Stimulated activated effector memory CD8-positive, alpha-beta T cell treated with anti-CD3 and anti-CD28 coated beads, Interleukin-12 subunit alpha, Interleukin-12 subunit beta, amount 100 ng/mL, for 72 hours (primary cell): ENCODE results near the gene DNAJC5.
"Not testable (repeated sequence)": the region's sequence is repeated elsewhere in the genome, so short reads cannot be mapped to it uniquely, and the experiment has no call there.

Experiments used
- ATAC-seq: fragments of 150-1000 bp; cut with Tn5 transposase; 2 replicates; pipeline ENCODE4 v1.10.0; 2021
- DNase-seq, 2 donors: peaks; one replicate each; pipeline ENCODE4 v3.0.0; 2021 to 2022; ENCODE audit warnings: low spot score in 2 of 2
- H3K27ac Mint-ChIP-seq: one replicate; pipeline ENCODE4 v1.8.0; 2022; ENCODE audit warnings: mild to moderate bottlenecking, mixed read lengths
- H3K36me3 Mint-ChIP-seq: one replicate; pipeline ENCODE4 v1.8.0; 2022; ENCODE audit warnings: mild to moderate bottlenecking, mixed read lengths
- H3K4me1 Mint-ChIP-seq: one replicate; pipeline ENCODE4 v1.8.0; 2022; ENCODE audit warnings: mixed read lengths
- H3K4me3 Mint-ChIP-seq: one replicate; pipeline ENCODE4 v1.8.0; 2022; ENCODE audit warnings: mild to moderate bottlenecking, mixed read lengths
- H3K9me3 Mint-ChIP-seq: one replicate; pipeline ENCODE4 v1.8.0; 2022; ENCODE audit warnings: mixed read lengths

DNAJC5 gene

GRCh38 chr20:63957004-63957689 is 62.2 kb downstream of the DNAJC5 start:
- Mint-ChIP-seq H3K27ac (peak overlapping the region; percentile 87), H3K4me1 (peaks cover 35% of the 10 kb centered on the region), H3K9me3 (no peaks in the 10 kb centered on the region), H3K36me3 (peaks cover 35% of the 10 kb centered on the region), H3K4me3 (peak overlapping the region; percentile 74)
- DNase-seq (peak; percentile 50 to 84), ATAC-seq (peak; percentile 54)

GRCh38 chr20:63957690-63958441 is 62.9 kb downstream of the DNAJC5 start:
- no peak for ATAC-seq
- DNase-seq: no peak
- H3K4me3 Mint-ChIP-seq: peak overlapping the region; percentile 74
- H3K9me3 Mint-ChIP-seq: no peaks in the 10 kb centered on the region
- H3K36me3 Mint-ChIP-seq: peaks cover 39% of the 10 kb centered on the region
- peaks cover 32% of the 10 kb centered on the region for H3K4me1 Mint-ChIP-seq
- H3K27ac Mint-ChIP-seq: peak overlapping the region; percentile 87

DNA sequence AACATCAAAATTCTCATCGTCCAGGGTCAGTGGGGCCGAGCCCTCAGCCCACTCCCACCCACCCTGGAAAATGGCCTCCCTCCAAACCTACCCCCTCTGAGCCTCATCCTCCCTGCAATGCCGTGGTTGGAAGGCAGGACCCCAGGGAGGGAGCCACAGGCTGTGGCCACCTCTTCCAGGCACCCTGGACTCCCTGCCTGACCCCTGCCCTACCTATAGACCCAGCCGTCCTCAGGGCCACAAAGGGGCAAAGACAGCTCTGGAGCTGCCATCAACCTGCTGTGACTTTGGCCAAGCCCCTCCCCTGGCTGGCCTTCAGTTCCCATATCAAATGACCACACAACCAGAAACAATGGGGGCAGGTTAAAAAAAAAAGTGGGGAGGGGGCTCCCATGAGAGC is 63.5 kb downstream of the DNAJC5 start:
- no peak for ATAC-seq
- Mint-ChIP-seq H3K27ac (peak overlapping the region; percentile 87), H3K36me3 (peaks cover 34% of the 10 kb centered on the region), H3K4me1 (peaks cover 25% of the 10 kb centered on the region), H3K4me3 (peak overlapping the region; percentile 74), H3K9me3 (no peaks in the 10 kb centered on the region)
- DNase-seq: no peak

GRCh38 chr20:63958964-63959698 is 64.2 kb downstream of the DNAJC5 start:
- H3K4me1 Mint-ChIP-seq: peaks cover 19% of the 10 kb centered on the region
- H3K9me3 Mint-ChIP-seq: no peaks in the 10 kb centered on the region
- DNase-seq (no peak), ATAC-seq (no peak)
- H3K4me3 Mint-ChIP-seq: no peak overlapping the region
- H3K36me3 Mint-ChIP-seq: peaks cover 27% of the 10 kb centered on the region
- no peak overlapping the region for H3K27ac Mint-ChIP-seq

DNA sequence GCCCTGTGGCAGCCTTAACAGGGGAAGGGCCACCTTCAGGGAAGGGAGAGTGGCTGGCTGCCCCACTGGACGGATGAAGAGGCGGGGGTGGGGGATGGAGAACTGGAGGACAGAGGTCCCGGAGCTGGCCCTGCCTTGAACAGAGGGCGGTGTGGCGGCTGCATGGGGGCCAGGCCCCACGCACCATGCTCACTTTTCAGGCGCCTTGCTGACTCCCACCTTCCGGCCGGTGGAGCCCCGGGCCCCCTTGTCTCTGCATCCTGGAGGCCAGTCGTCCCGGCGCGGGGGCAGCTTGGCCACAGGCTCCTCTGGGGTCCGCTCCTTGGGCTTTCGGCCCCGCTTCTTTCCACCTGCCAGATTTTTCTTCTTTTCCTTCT is 64.8 kb downstream of the DNAJC5 start:
- no peak for DNase-seq
- no peak for ATAC-seq
- Mint-ChIP-seq H3K4me3 (no peak overlapping the region), H3K9me3 (no peaks in the 10 kb centered on the region), H3K4me1 (peaks cover 13% of the 10 kb centered on the region), H3K36me3 (peaks cover 22% of the 10 kb centered on the region), H3K27ac (no peak overlapping the region)

DNA sequence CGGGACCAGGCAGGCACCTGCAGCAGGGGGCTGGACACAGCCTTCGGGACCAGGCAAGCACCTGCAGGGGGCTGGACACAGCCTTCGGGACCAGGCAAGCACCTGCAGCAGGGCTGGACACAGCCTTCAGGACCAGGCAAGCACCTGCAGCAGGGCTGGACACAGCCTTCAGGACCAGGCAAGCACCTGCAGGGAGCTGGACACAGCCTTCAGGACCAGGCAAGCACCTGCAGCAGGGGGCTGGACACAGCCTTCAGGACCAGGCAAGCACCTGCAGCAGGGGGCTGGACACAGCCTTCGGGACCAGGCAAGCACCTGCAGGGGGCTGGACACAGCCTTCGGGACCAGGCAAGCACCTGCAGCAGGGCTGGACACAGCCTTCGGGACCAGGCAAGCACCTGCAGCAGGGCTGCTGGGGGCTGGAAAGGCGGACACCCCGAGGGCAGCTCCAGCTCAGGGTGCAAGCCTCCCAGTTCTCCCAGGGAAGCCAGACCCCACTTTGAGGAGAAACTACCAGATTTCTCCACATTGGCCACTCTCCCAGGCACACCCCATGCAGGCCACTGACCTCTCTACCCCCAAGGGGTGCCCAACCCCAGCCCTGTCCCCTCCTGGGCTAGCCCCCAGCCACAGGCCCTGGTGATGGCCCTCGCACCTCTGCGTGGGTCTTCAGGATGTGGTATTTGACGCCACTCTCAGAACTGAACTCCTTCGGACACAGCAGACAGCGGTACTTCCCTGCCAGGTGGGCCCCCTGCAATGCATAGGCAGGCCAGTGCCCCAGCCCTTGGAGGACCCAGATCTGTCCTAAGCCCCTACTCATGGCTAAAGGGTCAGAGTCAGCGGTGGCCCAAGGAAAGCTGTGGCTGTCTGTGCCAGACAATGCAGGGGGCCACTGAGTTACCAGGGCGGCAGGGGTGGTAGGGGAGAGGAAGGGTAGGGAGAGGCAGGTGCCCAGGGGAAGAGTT is 66.0 kb downstream of the DNAJC5 start:
- not testable (repeated sequence) for ATAC-seq, DNase-seq, H3K9me3 Mint-ChIP-seq, H3K4me3 Mint-ChIP-seq, H3K27ac Mint-ChIP-seq
- Mint-ChIP-seq H3K4me1 (peaks cover 13% of the 10 kb centered on the region), H3K36me3 (peaks cover 19% of the 10 kb centered on the region)

GRCh38 chr20:63961664-63962425 is 66.9 kb downstream of the DNAJC5 start:
- Mint-ChIP-seq H3K9me3 (peaks cover 2% of the 10 kb centered on the region), H3K4me3 (no peak overlapping the region), H3K27ac (peak overlapping the region; percentile 21), H3K4me1 (peaks cover 13% of the 10 kb centered on the region), H3K36me3 (peaks cover 18% of the 10 kb centered on the region)
- DNase-seq (no peak), ATAC-seq (no peak)

DNA sequence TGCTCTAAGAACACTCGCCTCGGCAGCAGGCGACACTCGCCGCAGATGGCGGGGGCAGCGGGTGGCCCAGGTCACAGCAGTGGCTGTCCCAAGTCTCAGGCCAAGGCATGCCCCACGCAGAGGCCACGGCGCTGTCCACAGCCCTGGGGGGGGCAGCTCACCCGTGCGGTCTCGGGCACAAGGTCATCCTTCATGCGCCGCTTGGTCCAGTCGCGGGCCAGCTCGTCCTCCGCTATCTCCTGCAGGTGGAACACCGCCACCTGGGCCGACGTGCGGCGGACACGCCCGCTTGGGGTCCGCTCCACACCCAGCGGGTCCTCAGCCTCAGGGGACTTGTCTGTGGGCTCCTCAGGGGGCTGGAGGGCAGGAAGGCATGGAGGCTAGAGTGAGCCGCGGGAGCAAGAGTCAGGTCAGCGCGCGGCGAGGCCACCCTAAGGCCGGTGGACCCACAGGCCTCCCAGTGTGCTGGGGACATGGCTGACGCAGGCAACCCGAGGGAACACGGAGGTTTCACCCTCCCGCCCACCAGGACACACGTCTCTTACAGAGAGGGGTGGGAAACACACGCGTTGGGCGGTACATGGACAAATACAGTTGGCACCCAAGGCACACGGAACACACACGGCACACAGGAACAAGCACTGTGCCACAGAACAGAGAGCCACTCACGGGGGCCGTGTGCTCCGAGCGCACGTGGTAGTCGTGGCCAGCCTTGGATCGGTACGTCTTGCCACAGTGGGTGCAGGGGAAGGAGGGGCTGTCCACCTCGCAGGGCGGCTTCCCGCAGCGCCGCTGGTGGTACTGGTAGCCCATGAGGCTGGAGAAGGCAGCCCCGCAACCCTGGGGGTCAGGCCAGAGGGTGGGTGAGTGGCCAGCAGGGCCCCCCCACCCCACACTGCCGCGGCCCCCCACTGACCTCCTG is 67.8 kb downstream of the DNAJC5 start:
- peak overlapping the region; percentile 21 for H3K27ac Mint-ChIP-seq

GRCh38 chr20:63963348-63963741 is 68.4 kb downstream of the DNAJC5 start:
- ATAC-seq: no peak
- Mint-ChIP-seq H3K4me1 (peaks cover 1% of the 10 kb centered on the region), H3K27ac (no peak overlapping the region), H3K36me3 (peaks cover 15% of the 10 kb centered on the region), H3K9me3 (peaks cover 2% of the 10 kb centered on the region), H3K4me3 (no peak overlapping the region)
- no peak for DNase-seq

More for the DNA sequence above, 67.8 kb downstream of the DNAJC5 start:
- Mint-ChIP-seq H3K4me3 (no peak overlapping the region), H3K4me1 (peaks cover 5% of the 10 kb centered on the region), H3K36me3 (peaks cover 13% of the 10 kb centered on the region), H3K9me3 (peaks cover 2% of the 10 kb centered on the region)
- no peak for DNase-seq
- ATAC-seq: no peak

DNA sequence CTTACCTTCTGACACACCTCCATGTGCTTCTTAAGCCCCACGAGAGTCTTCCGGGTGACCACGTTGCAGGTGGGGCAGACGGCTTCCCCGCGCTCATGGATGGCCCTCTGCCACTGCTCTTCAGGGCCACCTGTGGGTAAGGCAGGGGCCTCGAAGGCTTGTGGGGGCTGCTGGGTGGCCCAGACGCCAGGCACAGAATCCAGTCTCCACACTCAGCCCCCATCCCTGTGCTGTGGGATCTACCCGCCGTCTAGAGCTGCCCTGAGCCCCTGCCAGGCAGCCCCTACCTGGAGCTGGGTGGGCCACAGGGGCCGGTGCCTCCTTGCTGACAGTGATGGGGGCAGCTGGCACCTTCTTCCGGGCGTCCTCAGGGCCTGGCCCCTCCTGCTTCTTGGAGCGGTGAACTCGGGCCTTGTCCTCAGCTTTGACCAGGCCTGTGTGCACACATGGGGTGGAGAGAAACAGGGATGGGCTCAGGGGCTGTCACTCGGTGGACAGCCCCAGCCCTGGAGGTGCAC is 68.9 kb downstream of the DNAJC5 start:
- Mint-ChIP-seq H3K4me3 (no peak overlapping the region), H3K4me1 (peaks cover 6% of the 10 kb centered on the region), H3K27ac (no peak overlapping the region), H3K9me3 (peaks cover 2% of the 10 kb centered on the region), H3K36me3 (peaks cover 20% of the 10 kb centered on the region)
- ATAC-seq (no peak), DNase-seq (no peak)

DNA sequence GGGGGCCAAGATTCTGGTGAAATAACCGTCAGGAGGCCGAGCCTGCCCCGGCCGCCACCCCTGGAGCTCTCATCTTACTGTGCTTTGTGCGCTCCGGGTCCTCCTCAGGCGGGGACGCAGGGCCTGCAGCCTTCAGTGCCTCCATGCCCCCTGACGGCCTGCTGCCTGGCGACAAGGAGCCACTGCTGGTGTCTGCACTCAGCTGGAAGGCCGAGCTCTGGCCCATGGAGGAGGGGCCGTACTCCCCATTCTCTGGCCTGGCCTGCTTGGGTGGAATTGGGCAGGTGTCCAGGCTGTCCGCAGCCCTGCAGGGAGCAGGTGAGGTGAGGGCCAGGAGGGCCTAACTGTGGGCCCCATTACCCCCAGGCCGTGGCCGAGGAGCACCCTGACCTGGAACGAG is 69.5 kb downstream of the DNAJC5 start:
- Mint-ChIP-seq H3K36me3 (peaks cover 25% of the 10 kb centered on the region), H3K27ac (no peak overlapping the region), H3K4me1 (peaks cover 9% of the 10 kb centered on the region), H3K9me3 (peaks cover 2% of the 10 kb centered on the region), H3K4me3 (no peak overlapping the region)
- ATAC-seq (no peak), DNase-seq (no peak)

- H3K27ac Mint-ChIP-seq: no peak overlapping the region
- peaks cover 2% of the 10 kb centered on the region for H3K9me3 Mint-ChIP-seq
- ATAC-seq (no peak), DNase-seq (no peak)
- peaks cover 9% of the 10 kb centered on the region for H3K4me1 Mint-ChIP-seq
- peaks cover 36% of the 10 kb centered on the region for H3K36me3 Mint-ChIP-seq
- no peak overlapping the region for H3K4me3 Mint-ChIP-seq
These were observed 71.4 kb downstream of the DNAJC5 start for GRCh38 chr20:63966172-63966943.

DNA sequence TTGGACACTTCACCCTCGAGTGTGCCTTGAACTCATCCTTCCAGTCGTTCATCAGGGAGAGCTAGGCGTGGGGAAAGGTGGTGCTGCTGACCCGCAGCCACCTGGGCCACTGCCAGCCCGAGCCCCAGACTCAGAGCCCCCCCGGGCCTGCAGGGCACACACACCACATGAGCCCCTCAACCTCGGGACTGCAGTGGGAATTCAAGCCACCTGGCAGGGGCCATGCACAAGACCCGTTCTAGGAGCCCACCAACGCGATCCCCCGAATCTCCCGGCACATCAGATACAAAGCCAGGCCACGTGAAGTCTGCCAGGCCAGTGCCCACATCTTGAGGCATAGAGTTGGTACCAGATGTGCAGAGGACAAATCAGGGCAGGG is 72.0 kb downstream of the DNAJC5 start:
- peaks cover 9% of the 10 kb centered on the region for H3K4me1 Mint-ChIP-seq
- H3K9me3 Mint-ChIP-seq: peaks cover 2% of the 10 kb centered on the region
- H3K4me3 Mint-ChIP-seq: no peak overlapping the region
- DNase-seq (no peak), ATAC-seq (no peak)
- H3K36me3 Mint-ChIP-seq: peaks cover 33% of the 10 kb centered on the region
- H3K27ac Mint-ChIP-seq: no peak overlapping the region
